IMR-90 (cell line): Measurements from ENCODE around the gene CCDC170.

Source experiments
- BHLHE40 ChIP-seq: fragments of 150-350 bp; IDR thresholded peaks from 2 replicates; pipeline ENCODE4 v1.6.1; 2016; ENCODE audit warnings: mild to moderate bottlenecking, low read depth, low read length
- CEBPB ChIP-seq: IDR thresholded peaks from 2 replicates; pipeline ENCODE4 v1.6.1; 2012; ENCODE audit warnings: low read depth, low read length, improper control_type of control experiment
- CTCF ChIP-seq: conservative IDR thresholded peaks from 2 replicates; pipeline ENCODE4 v1.5.1; 2012; ENCODE audit warnings: mild to moderate bottlenecking, low read depth, low read length, improper control_type of control experiment
- FOS ChIP-seq: fragments of 150-350 bp; IDR thresholded peaks from 2 replicates; pipeline ENCODE4 v1.6.1; 2016; ENCODE audit warnings: low read depth, low read length
- MAFK ChIP-seq: IDR thresholded peaks from 2 replicates; pipeline ENCODE4 v1.6.1; 2012; ENCODE audit warnings: low read depth, low read length, improper control_type of control experiment
- MAZ ChIP-seq: IDR thresholded peaks from 2 replicates; pipeline ENCODE4 v1.6.1; 2012; ENCODE audit warnings: low read depth, mild to moderate bottlenecking, low read length, improper control_type of control experiment, moderate library complexity, borderline replicate concordance
- MXI1 ChIP-seq: IDR thresholded peaks from 2 replicates; pipeline ENCODE4 v1.6.1; 2012; ENCODE audit warnings: low read depth, mild to moderate bottlenecking, low read length, moderate library complexity, borderline replicate concordance
- NFE2L2 ChIP-seq: fragments of 150-350 bp; IDR thresholded peaks from 2 replicates; pipeline ENCODE4 v1.6.1; 2016; ENCODE audit warnings: low read depth, mild to moderate bottlenecking, low read length
- POLR2A ChIP-seq: IDR thresholded peaks from 2 replicates; pipeline ENCODE4 v1.6.1; 2012; ENCODE audit warnings: mild to moderate bottlenecking, low read depth, low read length
- RAD21 ChIP-seq: IDR thresholded peaks from 2 replicates; pipeline ENCODE4 v1.6.1; 2012; ENCODE audit warnings: low read length, improper control_type of control experiment
- RFX5 ChIP-seq: IDR thresholded peaks from 2 replicates; pipeline ENCODE4 v1.8.0; 2012; ENCODE audit warnings: low read depth, mild to moderate bottlenecking, low read length, moderate library complexity
- SMC3 ChIP-seq: fragments of 150-350 bp; IDR thresholded peaks from 2 replicates; pipeline ENCODE4 v1.6.1; 2016; ENCODE audit warnings: low read depth, mild to moderate bottlenecking, antibody characterized with exemption, low read length, moderate library complexity
- TF ChIP-seq, protein P1 (sequence below): fragments of 150-350 bp; IDR thresholded peaks from 2 replicates; pipeline ENCODE4 v1.6.1; 2017; ENCODE audit warnings: mild to moderate bottlenecking, antibody characterized with exemption, low read length, low read depth

GRCh38 chr6:151614630-151615029 lies 120.8 kb downstream of the CCDC170 start:
- TF ChIP-seq CTCF (no peak), POLR2A (no peak), RFX5 (no peak), SMC3 (no peak), CEBPB (no peak), MAZ (no peak), NFE2L2 (no peak), MAFK (no peak), MXI1 (no peak), FOS (no peak), RAD21 (no peak), BHLHE40 (no peak)
- TF ChIP-seq, protein P1, sequence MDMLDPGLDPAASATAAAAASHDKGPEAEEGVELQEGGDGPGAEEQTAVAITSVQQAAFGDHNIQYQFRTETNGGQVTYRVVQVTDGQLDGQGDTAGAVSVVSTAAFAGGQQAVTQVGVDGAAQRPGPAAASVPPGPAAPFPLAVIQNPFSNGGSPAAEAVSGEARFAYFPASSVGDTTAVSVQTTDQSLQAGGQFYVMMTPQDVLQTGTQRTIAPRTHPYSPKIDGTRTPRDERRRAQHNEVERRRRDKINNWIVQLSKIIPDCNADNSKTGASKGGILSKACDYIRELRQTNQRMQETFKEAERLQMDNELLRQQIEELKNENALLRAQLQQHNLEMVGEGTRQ = no peak
